NB4 (cell line): Measurements from ENCODE around the gene MTA2.
A peak's percentile ranks its signal among the peaks of the same experiment; 100 is the strongest.

Source experiments
- DNase-seq: peaks from one replicate; pipeline ENCODE4 v3.0.0; 2010; ENCODE audit warnings: low read depth
- H3K4me3 ChIP-seq: one replicate; pipeline ENCODE4 v1.5.1; 2011; ENCODE audit warnings: mild to moderate bottlenecking, low read depth, low read length, moderate library complexity
- CTCF ChIP-seq: IDR thresholded peaks from one replicate; pipeline ENCODE4 v1.5.1; 2012; ENCODE audit warnings: low read depth, low read length
- MAX ChIP-seq: IDR thresholded peaks from 2 replicates; pipeline ENCODE4 v1.6.1; 2011; ENCODE audit warnings: low read depth, low read length
- MYC ChIP-seq: IDR thresholded peaks from 2 replicates; pipeline ENCODE4 v1.6.1; 2011; ENCODE audit warnings: low read depth, low read length
- POLR2A ChIP-seq: IDR thresholded peaks from 2 replicates; pipeline ENCODE4 v1.6.1; 2011; ENCODE audit warnings: mild to moderate bottlenecking; ENCODE audit not compliant: insufficient read length; ENCODE audit errors: extremely low read depth

Gene MTA2

GRCh38 chr11:62548545-62549335 lies 52.9 kb downstream of the MTA2 start:
- H3K4me3 ChIP-seq = no peak overlapping the region
- no peak for TF ChIP-seq MAX
- TF ChIP-seq MYC = no peak
- TF ChIP-seq CTCF = no peak
- no peak for TF ChIP-seq POLR2A
- no peak for DNase-seq

GRCh38 chr11:62547691-62548281 lies 53.9 kb downstream of the MTA2 start:
- TF ChIP-seq MAX = no peak
- no peak for TF ChIP-seq MYC
- no peak for TF ChIP-seq CTCF
- TF ChIP-seq POLR2A = no peak
- DNase-seq = no peak
- no peak overlapping the region for H3K4me3 ChIP-seq

- peak; percentile 81 for DNase-seq
- H3K4me3 ChIP-seq = peak overlapping the region; percentile 57
- TF ChIP-seq MAX = no peak
- TF ChIP-seq MYC = no peak
Measured at GRCh38 chr11:62546929-62547625, 54.6 kb downstream of the MTA2 start.

- DNase-seq = peak; percentile 90
Measured at GRCh38 chr11:62546244-62546928, 55.3 kb downstream of the MTA2 start, which contains the start of gene AHNAK. Gene AHNAK, minus strand, starts transcription at chr11:62546806. Its CDS starts 10,708 bp downstream, at chr11:62536098.

GRCh38 chr11:62545437-62546243 lies 56.0 kb downstream of the MTA2 start:
- TF ChIP-seq MYC (peak; percentile 93), MAX (peak; percentile 87), CTCF (peak; percentile 6), POLR2A (no peak)
- DNase-seq = peak; percentile 99
- H3K4me3 ChIP-seq = peak overlapping the region; percentile 83

More at GRCh38 chr11:62546244-62546928, 55.3 kb downstream of the MTA2 start, which contains the start of gene AHNAK:
- TF ChIP-seq POLR2A (peak; percentile 65), MAX (no peak)
- H3K4me3 ChIP-seq = peak within 1 kb of the TSS; percentile 83
